Kidney glomerular epithelial cell (primary cell): ENCODE data around the gene CCDC85C.
A peak's percentile ranks its signal among the peaks of the same experiment; 100 is the strongest.

Source experiments
- DNase-seq: peaks from one replicate; lab custom pipeline; 2025; lab: John Stamatoyannopoulos, UW

The CCDC85C gene

DNA sequence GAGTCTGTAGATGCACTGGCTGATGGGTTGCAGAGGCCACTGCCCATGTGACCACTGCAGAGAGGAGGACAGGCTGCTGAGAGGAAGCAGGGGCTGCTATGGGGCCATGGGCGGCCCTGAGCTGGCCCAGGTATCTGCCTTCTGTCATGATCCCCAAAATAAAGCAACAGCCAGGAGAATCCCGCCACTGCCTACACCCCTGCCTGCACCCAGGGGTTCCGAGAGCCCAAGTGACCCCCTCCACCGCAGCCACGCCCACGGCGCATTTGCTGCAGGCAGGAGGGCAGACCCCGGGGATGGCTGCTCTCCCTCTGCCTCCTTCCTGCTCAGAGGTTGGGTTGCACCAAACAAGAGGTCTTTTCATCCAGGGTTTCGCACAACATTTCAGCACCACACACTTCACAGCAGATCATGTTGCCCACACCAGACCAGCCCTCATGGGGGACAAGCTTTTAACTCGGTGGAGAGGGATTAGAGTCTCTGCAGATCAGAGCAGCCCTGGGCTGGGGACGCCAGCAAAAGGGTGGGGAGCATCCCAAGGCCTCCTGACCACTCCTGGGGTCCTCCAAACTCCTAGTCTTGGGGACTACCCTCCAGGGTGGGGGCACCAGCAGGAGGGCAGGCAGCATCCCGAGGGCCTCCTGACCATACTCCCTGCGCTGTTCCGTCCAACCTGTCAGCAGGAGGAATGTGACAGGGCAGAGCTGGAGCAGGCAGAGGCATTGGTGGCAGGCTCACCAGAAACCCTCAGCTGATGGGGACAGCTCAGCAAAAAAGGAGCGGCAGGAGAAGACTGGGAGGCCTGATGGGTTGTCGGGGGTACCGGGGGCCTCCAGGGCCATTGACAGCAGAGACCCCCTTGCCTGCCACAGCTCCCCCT, 14.1 kb downstream of the CCDC85C start:
- DNase-seq: no peak

DNA sequence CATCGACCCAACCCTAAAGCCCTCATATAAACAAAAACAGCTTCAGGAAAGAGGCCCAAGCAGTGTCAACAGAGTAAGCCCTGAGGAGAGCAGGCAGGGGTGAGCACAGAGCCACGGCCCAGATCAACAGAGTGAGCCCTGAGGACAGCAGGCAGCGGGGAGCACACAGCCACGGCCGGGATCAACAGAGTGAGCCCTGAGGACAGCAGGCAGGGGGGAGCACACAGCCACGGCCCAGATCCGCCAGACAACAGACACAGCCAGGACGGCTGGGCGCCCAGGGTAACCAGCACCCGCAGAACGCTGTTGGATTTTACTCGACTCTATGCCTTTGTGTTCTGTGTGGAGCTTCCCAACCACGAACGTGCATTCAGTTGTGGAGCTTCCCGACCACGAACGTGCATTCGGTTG, 15.0 kb downstream of the CCDC85C start:
- DNase-seq: no peak

GRCh38 chr14:99587460-99588278, 16.3 kb downstream of the CCDC85C start:
- DNase-seq: no peak

- DNase-seq: no peak
Observed at GRCh38 chr14:99586761-99587459, 17.1 kb downstream of the CCDC85C start.

- DNase-seq: no peak
Observed at GRCh38 chr14:99586054-99586760, 17.8 kb downstream of the CCDC85C start.

- DNase-seq: no peak
Observed at GRCh38 chr14:99584823-99585222, 19.2 kb downstream of the CCDC85C start.

GRCh38 chr14:99581938-99582337, 22.1 kb downstream of the CCDC85C start:
- no peak for DNase-seq

DNA sequence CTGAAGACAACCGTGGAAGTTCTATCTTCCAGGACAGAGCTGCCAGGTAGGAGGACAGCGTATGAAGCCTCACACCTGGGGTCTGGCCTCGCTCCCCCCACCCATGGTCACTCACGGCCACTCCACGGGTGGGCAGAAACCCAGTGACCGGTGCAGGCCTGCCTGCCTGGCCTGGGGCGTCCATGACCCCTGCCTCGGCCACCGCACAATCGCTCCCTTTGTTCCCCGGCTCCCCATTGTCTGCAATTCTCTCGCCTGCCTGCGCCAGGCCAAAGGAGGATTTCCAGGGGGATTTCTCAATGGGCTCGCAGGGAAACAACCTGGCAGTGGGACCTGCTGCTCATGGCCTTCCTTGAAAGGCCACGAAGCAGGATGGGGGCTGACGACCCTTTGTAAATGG, 22.6 kb downstream of the CCDC85C start:
- DNase-seq: no peak

GRCh38 chr14:99579903-99580571, 24.0 kb downstream of the CCDC85C start:
- DNase-seq: peak; percentile 83

DNA sequence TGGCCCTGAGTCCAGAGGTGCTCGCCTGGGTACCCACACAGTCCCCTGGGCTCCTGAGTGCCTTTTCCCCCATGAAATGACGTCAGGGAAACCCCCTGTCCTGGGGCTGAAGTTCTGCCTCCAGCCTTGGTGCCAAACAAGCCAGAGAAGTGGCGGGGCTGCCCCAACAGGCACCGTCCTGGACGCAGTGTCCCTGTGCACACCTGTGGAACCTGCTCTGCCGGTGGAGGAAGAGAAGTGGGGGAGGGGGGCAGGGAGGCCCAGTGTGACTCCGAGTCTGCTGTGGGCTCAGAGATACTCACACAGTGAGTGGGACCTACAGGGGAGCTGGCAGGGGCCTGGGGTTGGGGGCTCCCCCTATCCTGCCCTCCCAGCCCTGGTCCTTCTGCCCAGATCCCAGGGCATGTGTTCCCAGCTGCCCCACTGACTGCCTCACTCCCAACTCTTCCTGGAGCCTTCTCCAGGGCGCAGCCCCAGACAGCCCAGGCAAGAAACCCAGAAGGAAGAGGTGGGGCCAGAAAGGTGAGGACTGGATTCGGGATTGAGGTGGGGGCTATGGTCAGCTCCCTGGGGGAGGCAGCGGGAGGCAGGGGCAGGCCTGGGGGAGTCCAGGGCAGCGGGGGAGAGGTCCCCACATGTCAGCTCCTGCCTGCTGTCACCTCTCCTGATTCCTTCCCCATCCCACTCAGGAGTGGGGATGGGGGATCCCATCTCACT, 24.7 kb downstream of the CCDC85C start:
- DNase-seq: no peak

- DNase-seq: no peak
Observed at GRCh38 chr14:99578541-99579101, 25.4 kb downstream of the CCDC85C start.

GRCh38 chr14:99576761-99577705, 27.0 kb downstream of the CCDC85C start:
- no peak for DNase-seq

GRCh38 chr14:99576304-99576703, 27.7 kb downstream of the CCDC85C start:
- no peak for DNase-seq

DNA sequence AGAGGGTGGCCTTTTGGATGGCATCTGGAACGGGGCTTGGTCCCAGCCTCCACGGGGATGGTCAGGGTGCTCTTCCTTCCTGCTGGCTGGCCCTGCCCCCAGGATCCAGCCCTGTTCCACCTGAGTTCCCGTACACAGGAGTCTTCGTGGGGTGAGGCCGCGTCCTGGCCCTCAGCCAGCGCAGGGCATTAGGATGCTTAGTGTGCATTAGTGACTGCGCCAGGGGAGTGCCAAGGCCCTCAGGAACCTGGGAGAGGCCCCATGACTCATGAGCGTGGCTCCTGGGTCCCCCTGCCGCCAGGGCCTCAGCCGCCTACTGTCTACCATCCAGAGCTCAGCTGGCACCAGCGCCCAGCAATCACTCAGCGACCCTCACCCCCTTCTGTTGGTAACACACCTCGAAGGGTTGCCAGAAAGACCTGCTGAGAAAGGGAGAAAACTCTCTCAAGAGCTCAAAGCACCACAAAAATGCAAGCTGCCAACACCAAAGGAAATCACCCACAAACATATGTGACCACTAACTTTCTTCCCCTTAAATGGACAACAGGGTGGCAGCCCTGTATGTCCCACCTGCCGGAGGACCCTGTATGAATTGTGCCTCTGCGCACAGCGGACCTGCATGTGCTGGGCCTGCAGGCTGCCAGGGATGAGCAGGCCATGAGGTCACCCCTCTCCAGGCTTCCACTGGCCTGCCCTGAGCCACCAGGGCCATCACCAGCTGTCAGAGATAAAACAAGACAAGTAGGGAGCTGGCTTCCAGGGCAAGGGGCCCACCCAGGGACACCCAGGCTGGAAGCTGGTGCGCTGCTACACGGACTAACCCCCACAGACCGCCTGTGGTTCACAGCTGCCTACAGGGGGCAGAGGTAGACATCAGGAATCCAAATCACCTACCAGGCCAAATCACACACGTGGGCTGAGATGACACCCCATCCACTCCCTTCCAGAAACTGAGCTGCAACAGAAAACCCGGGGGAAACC, 28.7 kb downstream of the CCDC85C start:
- DNase-seq: peak; percentile 83

- peak; percentile 91 for DNase-seq
Observed at GRCh38 chr14:99574099-99574880, 29.7 kb downstream of the CCDC85C start.

DNA sequence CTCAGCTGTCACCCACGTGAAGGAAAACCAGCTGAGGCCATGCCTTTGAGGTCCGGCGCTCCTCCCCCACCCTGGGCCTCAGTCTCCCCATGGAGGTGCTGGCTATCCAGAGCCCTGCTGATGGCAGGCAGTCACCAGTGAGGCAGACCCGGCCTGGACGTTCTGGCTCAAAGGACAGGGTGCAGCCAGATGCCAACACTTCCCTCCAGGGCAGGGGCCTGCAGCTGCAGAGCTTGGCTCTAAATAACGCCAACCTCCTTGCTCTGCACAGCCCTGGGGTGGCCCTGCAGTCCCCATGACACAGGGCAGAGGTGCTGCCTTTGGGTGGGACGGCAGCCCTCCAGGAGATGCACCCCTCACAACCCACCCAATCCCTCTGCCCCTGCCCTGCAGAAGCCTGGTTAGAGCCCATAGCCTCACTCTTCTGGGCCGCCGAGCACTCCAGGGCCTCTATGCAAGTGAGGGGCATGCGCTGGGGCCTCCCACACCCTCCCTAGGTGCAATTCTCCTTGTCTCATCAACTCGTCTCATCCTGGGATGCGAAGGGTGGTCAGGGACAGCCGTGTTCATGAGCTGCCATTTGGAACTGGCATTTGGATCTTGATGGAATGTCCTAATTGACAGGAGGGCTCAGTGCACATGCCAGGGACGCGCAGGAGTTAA, 30.4 kb downstream of the CCDC85C start:
- no peak for DNase-seq

DNA sequence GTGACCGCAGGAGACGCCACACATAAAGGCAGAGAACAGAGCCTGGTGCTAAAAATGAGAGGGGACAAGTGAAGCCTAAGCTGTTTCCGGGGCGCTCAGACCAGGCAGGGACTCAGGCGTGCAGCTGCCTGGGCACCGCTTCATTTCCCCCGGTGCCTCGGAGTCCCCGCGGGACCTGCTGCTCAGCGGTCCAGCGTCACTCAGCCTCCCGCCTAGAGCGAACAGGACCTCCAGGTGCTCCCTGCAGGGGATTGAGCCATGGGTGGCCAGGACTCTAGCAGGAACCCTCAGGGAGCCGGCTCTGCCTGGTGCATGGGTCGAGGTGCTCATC, 31.0 kb downstream of the CCDC85C start:
- DNase-seq: no peak
